ENCODE measurements around the gene SLC9A2.
A peak's percentile ranks its signal among the peaks of the same experiment; 100 is the strongest.

The SLC9A2 gene

DNA sequence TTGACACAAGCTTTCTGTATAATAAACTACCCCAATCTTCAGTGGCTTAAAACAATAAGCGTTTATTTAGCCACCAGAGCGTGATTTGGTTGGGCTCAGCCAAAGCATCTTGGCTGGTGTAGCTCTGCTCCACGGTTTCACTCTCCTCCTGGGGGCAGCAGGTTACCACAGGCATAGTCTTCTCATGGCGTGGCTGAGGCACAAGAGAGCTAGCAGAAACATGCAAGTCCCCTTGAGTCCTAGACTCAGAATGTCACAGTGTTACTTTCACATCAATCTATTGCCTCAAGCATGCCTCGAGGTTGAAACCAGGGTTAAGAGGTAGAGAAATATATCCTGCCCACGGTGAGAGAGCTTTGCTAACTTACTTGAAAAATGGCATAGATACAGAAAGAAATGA is 19.9 kb upstream of the SLC9A2 start:
- Mint-ChIP-seq H3K4me3 (no peak overlapping the region), H3K36me3 (ENCODE audit: low read depth) (no peaks in the 10 kb centered on the region), H3K27me3 (peaks cover 18% of the 10 kb centered on the region), H3K27ac (no peak overlapping the region), H3K4me1 (ENCODE audit: low read depth) (no peaks in the 10 kb centered on the region), H3K9me3 (no peaks in the 10 kb centered on the region)

- Mint-ChIP-seq H3K27me3 (peaks cover 12% of the 10 kb centered on the region), H3K9me3 (no peaks in the 10 kb centered on the region), H3K4me1 (ENCODE audit: low read depth) (no peaks in the 10 kb centered on the region), H3K4me3 (no peak overlapping the region), H3K36me3 (ENCODE audit: low read depth) (no peaks in the 10 kb centered on the region), H3K27ac (no peak overlapping the region)
These were observed 17.6 kb upstream of the SLC9A2 start for GRCh38 chr2:102601730-102602129.

- Mint-ChIP-seq H3K27ac (no peak overlapping the region), H3K4me1 (ENCODE audit: low read depth) (no peaks in the 10 kb centered on the region), H3K36me3 (ENCODE audit: low read depth) (no peaks in the 10 kb centered on the region), H3K4me3 (no peak overlapping the region), H3K27me3 (peaks cover 12% of the 10 kb centered on the region), H3K9me3 (no peaks in the 10 kb centered on the region)
These were observed 15.4 kb upstream of the SLC9A2 start for GRCh38 chr2:102603904-102604303.

DNA sequence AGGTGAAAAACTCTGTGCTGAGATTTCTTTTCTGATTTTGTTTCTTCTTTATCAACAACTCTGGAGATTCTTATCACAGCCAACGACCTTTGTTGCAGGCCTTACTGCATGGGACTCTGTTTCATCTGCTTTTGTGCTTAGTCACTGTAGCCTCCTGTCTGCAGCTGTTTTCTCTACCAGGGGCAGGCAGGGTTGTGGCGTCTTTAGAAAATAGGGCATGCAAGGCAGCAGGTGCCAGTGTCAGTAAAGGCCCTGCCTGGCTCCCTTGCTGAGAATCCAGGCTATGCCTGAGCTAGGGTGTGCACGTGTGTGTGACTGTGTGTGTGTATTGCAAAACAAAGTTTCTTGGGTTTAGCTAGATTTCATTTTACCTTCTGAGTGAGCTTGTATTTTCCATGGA is 14.6 kb upstream of the SLC9A2 start:
- Mint-ChIP-seq H3K4me1 (ENCODE audit: low read depth) (no peaks in the 10 kb centered on the region), H3K4me3 (no peak overlapping the region), H3K27me3 (peaks cover 12% of the 10 kb centered on the region), H3K27ac (no peak overlapping the region), H3K36me3 (ENCODE audit: low read depth) (no peaks in the 10 kb centered on the region), H3K9me3 (no peaks in the 10 kb centered on the region)

DNA sequence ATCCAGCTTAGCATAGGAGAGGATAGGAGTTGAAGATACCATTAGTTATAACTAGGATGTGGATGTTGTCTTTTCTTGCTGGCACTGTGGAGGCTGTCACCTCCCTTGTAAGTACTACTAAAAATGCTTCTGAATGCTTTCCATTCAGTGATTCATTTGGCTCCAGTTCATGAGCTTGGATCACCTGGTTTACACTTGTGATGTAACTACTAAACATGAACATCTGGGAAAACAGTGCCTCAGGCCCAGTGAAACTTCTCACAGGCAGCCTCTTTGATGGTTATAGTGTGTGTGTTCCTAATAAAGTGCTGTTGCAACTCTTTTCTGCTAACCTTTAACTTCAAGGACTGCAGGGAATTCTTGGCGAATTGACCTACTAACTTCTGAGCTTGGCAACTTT is 13.0 kb upstream of the SLC9A2 start:
- no peak overlapping the region for H3K4me3 Mint-ChIP-seq
- H3K9me3 Mint-ChIP-seq: no peaks in the 10 kb centered on the region
- no peaks in the 10 kb centered on the region for H3K4me1 Mint-ChIP-seq (ENCODE audit: low read depth)
- peaks cover 8% of the 10 kb centered on the region for H3K27me3 Mint-ChIP-seq
- H3K36me3 Mint-ChIP-seq (ENCODE audit: low read depth): no peaks in the 10 kb centered on the region
- no peak overlapping the region for H3K27ac Mint-ChIP-seq

DNA sequence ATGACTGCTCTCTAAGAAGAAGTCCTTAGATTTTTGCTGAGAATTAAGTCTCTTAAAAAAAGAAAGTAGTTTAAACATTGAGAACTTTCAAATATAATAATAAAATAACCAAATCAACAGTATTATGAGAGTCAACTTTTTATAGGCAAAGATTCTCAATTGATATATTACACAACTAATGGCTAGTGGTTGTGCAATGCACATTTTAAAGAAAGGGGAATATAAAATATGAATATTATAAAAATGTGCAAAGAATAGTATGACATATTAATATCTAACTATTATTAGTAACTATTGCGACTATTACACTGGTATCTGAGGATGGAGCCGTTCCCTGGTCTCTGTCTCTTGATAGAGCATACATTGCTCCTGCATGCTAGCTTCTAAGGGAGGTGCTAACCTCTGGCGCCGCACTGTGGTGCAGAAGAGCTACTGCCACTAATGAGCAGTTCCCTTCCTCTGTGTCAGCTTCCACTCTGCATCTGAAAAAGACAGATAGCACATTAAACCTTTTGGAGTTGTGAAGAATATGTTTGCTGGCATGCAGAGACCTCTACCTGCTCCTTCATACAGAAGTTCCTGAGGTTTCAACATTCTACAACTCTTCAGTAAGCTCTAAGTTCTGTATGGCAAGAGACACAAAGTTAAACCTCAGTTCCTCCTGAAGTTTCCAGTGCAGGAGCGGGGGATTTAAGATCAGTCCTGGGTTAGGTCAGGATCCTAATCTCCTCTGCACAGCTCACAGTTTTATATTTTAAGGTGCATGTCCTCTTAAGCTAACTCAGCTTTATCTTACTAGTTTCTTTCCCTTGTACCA is 3.5 kb upstream of the SLC9A2 start:
- peaks cover 14% of the 10 kb centered on the region for H3K4me1 Mint-ChIP-seq (ENCODE audit: low read depth)
- no peak overlapping the region for H3K4me3 Mint-ChIP-seq
- H3K27me3 Mint-ChIP-seq: peaks cover 51% of the 10 kb centered on the region
- H3K36me3 Mint-ChIP-seq (ENCODE audit: low read depth): no peaks in the 10 kb centered on the region
- H3K27ac Mint-ChIP-seq: no peak overlapping the region
- no peaks in the 10 kb centered on the region for H3K9me3 Mint-ChIP-seq

DNA sequence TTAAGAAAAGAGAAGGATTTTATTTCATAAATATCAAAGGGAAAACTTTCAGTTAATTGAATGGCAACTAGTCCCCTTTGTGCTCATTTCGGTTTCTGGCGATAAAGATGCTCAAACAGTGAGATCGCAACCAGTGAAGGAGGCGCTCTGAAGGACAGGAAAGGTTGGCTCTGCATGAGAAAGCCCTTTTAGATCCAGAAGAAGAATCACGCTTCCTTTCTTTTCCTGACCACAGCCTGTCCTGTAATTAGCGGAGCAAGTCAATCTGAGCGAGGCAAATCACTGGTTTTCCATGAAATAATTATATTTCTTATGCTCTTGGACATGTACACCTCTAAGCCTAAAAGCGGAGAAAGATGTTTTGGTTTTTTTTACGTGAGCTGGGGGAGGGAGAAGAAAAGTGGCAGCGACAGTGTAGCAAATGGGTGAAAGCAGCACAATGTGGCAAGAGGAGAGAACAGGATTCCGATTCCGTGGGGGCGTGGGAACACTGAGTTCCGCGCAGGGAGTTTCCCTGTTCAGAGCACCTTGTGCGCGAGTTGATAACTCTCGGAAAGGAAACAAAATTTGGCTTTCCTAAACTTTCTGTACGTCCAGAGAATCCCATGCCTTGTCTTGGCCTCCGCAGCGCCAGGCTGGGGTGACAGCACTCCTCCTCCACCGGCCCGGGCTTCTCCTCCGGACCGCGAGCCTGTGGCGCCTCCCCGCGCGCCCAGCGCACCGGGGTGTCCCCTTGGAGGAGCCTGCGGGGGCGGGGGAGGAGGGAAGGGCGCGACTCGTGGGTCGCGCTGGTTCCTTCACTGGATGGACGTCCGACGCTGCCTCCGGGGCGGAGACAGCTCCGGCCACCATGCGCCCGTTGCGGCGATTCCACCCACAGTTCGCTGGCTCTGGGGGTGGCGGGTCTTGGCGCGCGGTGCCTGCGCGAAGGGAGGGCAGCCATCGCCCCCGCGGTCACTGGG is 620 bp upstream of the SLC9A2 start:
- Mint-ChIP-seq H3K9me3 (no peaks in the 10 kb centered on the region), H3K27me3 (peaks cover 66% of the 10 kb centered on the region), H3K4me1 (ENCODE audit: low read depth) (peaks cover 14% of the 10 kb centered on the region), H3K4me3 (peak overlapping the region; percentile 72), H3K27ac (no peak overlapping the region), H3K36me3 (ENCODE audit: low read depth) (no peaks in the 10 kb centered on the region)

DNA sequence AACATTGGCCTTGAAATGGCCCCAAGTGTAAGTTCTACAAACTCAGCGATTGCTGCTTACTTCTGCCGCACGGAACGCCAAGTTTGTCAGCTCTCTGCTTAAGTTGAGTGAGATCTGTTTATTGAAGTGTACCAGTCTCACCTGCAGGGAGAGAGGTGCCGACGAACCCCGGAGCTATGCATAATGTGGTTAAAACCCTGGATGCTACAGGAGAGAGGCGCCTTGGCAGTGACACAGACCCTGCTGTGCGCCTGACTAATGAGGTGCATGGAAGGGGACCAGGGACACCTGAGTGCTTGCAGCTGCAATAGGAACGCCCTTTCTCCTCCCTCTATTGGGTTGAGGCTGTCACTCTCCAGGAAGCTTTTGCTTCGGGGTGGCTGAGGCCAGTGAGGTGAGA is 979 bp downstream of the SLC9A2 start:
- peaks cover 14% of the 10 kb centered on the region for H3K4me1 Mint-ChIP-seq (ENCODE audit: low read depth)
- peak overlapping the region; percentile 38 for H3K4me3 Mint-ChIP-seq
- H3K36me3 Mint-ChIP-seq (ENCODE audit: low read depth): no peaks in the 10 kb centered on the region
- H3K9me3 Mint-ChIP-seq: no peaks in the 10 kb centered on the region
- peaks cover 62% of the 10 kb centered on the region for H3K27me3 Mint-ChIP-seq
- H3K27ac Mint-ChIP-seq: no peak overlapping the region

- Mint-ChIP-seq H3K27ac (no peak overlapping the region), H3K4me1 (ENCODE audit: low read depth) (peaks cover 14% of the 10 kb centered on the region), H3K9me3 (no peaks in the 10 kb centered on the region), H3K36me3 (ENCODE audit: low read depth) (no peaks in the 10 kb centered on the region), H3K27me3 (peaks cover 60% of the 10 kb centered on the region), H3K4me3 (no peak overlapping the region)
These were observed 2.3 kb downstream of the SLC9A2 start for GRCh38 chr2:102621630-102622029.

DNA sequence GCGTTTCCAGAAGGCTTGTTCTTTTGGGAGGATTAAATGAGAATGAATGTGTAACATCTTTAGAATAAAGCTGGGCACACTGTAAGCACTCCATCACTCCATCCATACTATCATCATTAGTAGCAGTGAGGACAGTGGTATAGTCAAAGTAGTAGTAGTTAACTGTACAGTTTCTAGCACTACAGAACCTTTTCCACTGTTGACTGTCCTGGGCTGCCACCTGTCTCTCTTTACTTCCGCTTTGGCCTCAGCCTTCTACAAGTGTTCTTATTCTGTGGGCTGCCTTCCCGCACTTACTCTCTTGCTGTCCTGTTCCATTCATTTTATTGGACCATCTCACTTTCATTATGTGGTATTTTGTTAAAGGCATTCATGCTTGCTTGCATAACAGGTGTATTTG is 3.3 kb downstream of the SLC9A2 start:
- Mint-ChIP-seq H3K27me3 (peaks cover 53% of the 10 kb centered on the region), H3K4me1 (ENCODE audit: low read depth) (peaks cover 14% of the 10 kb centered on the region), H3K4me3 (no peak overlapping the region), H3K36me3 (ENCODE audit: low read depth) (no peaks in the 10 kb centered on the region), H3K27ac (no peak overlapping the region), H3K9me3 (no peaks in the 10 kb centered on the region)

DNA sequence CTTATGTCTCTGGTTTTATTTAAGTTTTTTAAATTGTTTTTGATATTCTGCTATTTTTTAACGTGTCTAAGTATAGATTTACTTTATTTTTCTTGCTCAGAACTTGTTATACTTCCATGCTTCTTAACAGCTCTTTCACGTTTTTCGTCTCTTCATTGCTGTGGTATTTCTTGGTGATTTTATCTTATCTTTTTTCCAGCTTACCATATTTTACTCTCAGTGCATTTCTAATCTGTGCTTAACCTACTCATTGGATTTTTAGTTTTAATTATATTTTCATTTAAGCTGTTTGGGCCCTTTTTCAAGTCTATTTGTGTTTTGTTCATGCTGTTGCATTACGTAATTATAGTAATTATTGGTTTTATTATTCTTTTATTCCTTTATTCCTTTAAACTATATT is 11.1 kb downstream of the SLC9A2 start:
- no peak overlapping the region for H3K27ac Mint-ChIP-seq
- H3K9me3 Mint-ChIP-seq: no peaks in the 10 kb centered on the region
- peaks cover 7% of the 10 kb centered on the region for H3K27me3 Mint-ChIP-seq
- H3K36me3 Mint-ChIP-seq (ENCODE audit: low read depth): no peaks in the 10 kb centered on the region
- no peak overlapping the region for H3K4me3 Mint-ChIP-seq
- H3K4me1 Mint-ChIP-seq (ENCODE audit: low read depth): no peaks in the 10 kb centered on the region

DNA sequence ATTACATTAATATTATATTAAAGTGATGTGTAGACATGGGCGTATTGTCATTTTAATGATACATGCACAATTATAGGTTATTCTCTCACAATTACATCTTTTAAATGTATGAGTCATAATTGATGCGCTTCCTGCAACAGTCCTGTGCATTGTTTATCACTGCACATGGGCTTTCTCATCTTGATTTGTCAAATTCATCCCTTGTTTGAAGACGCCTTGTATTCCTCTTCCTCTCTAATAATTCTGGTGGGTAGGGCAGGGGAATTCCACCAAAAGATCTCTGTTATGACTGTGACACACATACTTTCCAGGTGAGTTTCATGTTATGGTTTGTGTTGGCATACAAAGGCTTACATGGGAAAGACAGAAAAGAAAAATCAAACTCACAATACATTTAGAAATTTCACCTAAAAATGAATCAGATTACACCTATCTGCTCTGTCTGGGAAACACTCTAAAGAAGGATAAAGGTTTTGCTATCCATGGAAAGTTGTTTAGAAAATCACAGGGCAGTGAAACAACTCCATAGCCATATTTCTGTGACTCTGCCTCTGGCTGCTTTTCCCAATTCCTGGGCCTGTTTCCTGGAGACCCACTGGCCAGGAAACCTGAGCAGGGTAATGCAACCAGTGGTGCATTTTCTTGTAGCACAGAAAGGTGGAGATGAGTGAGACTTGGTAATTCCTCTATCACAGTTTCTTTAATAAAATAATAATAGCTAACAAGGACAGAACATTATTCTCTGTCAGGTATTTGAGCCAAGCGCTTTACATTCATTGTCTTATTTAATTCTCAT is 13.2 kb downstream of the SLC9A2 start:
- Mint-ChIP-seq H3K9me3 (no peaks in the 10 kb centered on the region), H3K4me3 (no peak overlapping the region), H3K27ac (no peak overlapping the region), H3K4me1 (ENCODE audit: low read depth) (no peaks in the 10 kb centered on the region), H3K27me3 (peaks cover 4% of the 10 kb centered on the region), H3K36me3 (ENCODE audit: low read depth) (no peaks in the 10 kb centered on the region)

- Mint-ChIP-seq H3K36me3 (ENCODE audit: low read depth) (no peaks in the 10 kb centered on the region), H3K27ac (no peak overlapping the region), H3K27me3 (peaks cover 10% of the 10 kb centered on the region), H3K4me3 (no peak overlapping the region), H3K9me3 (no peaks in the 10 kb centered on the region), H3K4me1 (ENCODE audit: low read depth) (no peaks in the 10 kb centered on the region)
These were observed 15.5 kb downstream of the SLC9A2 start for GRCh38 chr2:102634831-102635241.

- H3K9me3 Mint-ChIP-seq: no peaks in the 10 kb centered on the region
- no peaks in the 10 kb centered on the region for H3K36me3 Mint-ChIP-seq (ENCODE audit: low read depth)
- H3K27me3 Mint-ChIP-seq: peaks cover 10% of the 10 kb centered on the region
- no peaks in the 10 kb centered on the region for H3K4me1 Mint-ChIP-seq (ENCODE audit: low read depth)
- H3K27ac Mint-ChIP-seq: no peak overlapping the region
- H3K4me3 Mint-ChIP-seq: no peak overlapping the region
These were observed 16.0 kb downstream of the SLC9A2 start for GRCh38 chr2:102635317-102635716.

All from stimulated activated naive CD8-positive, alpha-beta T cell treated with anti-CD3 and anti-CD28 coated beads, Interleukin-15, Interleukin-2, amounts not matched to agents 100 ng/mL and 50 ng/mL, for 24 hours (primary cell).